Sigmoid colon (tissue), 4 donors: ENCODE data around the gene SETDB2.

Source experiments
- EP300 ChIP-seq, 4 donors: sonication (generic); formaldehyde crosslinking; IDR thresholded peaks; one replicate each; pipeline ENCODE4 v1.6.1; 2017; ENCODE audit warnings: antibody characterized with exemption in 4 of 4
- POLR2AphosphoS5 ChIP-seq, 4 donors: sonication (generic); formaldehyde crosslinking; IDR thresholded peaks; one replicate each; pipeline ENCODE4 v1.6.1; 2017; ENCODE audit warnings: antibody characterized with exemption in 4 of 4
- TF ChIP-seq, protein P1 (sequence below), 4 experiments: fragments of 450-650 bp in 3 of 4; fragments of 200-600 bp in 1 of 4; IDR thresholded peaks; one replicate each; pipeline ENCODE4 v1.5.1; 2016 to 2019; ENCODE audit warnings: antibody characterized with exemption in 4 of 4, mild to moderate bottlenecking in 3 of 4, moderate library complexity in 2 of 4

DNA sequence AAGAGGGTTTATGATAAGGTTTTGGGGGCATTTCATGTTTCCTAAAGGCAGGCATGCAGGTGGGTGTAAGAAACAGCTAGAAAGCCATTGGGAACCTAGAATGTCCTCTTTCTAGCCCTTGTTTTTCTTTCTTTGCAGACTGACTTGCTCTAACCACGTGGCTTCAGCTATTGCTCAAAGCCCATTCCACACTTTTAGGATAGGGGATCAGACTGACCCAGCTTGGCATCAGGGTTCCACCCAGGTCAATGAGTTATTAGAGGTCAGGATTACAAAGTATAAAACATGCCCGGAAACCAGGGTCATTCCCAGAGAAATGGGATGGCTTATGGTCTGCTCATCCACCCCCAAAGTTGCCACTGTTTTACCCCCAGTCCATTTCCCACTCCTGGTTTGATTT is 68.5 kb downstream of the SETDB2 start:
- TF ChIP-seq, protein P1, sequence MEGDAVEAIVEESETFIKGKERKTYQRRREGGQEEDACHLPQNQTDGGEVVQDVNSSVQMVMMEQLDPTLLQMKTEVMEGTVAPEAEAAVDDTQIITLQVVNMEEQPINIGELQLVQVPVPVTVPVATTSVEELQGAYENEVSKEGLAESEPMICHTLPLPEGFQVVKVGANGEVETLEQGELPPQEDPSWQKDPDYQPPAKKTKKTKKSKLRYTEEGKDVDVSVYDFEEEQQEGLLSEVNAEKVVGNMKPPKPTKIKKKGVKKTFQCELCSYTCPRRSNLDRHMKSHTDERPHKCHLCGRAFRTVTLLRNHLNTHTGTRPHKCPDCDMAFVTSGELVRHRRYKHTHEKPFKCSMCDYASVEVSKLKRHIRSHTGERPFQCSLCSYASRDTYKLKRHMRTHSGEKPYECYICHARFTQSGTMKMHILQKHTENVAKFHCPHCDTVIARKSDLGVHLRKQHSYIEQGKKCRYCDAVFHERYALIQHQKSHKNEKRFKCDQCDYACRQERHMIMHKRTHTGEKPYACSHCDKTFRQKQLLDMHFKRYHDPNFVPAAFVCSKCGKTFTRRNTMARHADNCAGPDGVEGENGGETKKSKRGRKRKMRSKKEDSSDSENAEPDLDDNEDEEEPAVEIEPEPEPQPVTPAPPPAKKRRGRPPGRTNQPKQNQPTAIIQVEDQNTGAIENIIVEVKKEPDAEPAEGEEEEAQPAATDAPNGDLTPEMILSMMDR (IDR thresholded peaks at IDR 0.05), result no peak
- TF ChIP-seq POLR2AphosphoS5 (IDR thresholded peaks at IDR 0.05), result no peak
- no peak for TF ChIP-seq EP300 (IDR thresholded peaks at IDR 0.05)
